ENCODE data around the gene UPF3B.
"Not testable (repeated sequence)": the region's sequence is repeated elsewhere in the genome, so short reads cannot be mapped to it uniquely, and the experiment has no call there.

UPF3B gene

GRCh38 chrX:119852382-119853353 is at the start of gene UPF3B:
Gene UPF3B, minus strand, starts transcription at chrX:119852963. Its CDS starts 35 bp downstream, at chrX:119852928.
- TF ChIP-seq CTCF (IDR thresholded peaks at IDR 0.05; ENCODE audit: low read depth, low read length, missing control alignments), result no peak
- peak; percentile 95 for DNase-seq (ENCODE audit: low read depth)

GRCh38 chrX:119900976-119901375 is 48.2 kb upstream of the UPF3B start:
- TF ChIP-seq CTCF (IDR thresholded peaks at IDR 0.05; ENCODE audit: low read depth, low read length, missing control alignments), result no peak
- no peak overlapping the region for H3K4me3 ChIP-seq (ENCODE audit: low read depth, low read length)

More at GRCh38 chrX:119852382-119853353, at the start of gene UPF3B:
- peak within 1 kb of the TSS; percentile 77 for H3K4me3 ChIP-seq (ENCODE audit: low read depth, low read length)

GRCh38 chrX:119899125-119899524 is 46.4 kb upstream of the UPF3B start:
- no peak for TF ChIP-seq CTCF (IDR thresholded peaks at IDR 0.05; ENCODE audit: low read depth, low read length, missing control alignments)
- H3K4me3 ChIP-seq (ENCODE audit: low read depth, low read length), result no peak overlapping the region
- no peak for DNase-seq (ENCODE audit: low read depth)

More at GRCh38 chrX:119900976-119901375, 48.2 kb upstream of the UPF3B start:
- no peak for DNase-seq (ENCODE audit: low read depth)

GRCh38 chrX:119895843-119896326 is 43.1 kb upstream of the UPF3B start, which contains the start of gene AKAP14:
Gene AKAP14, plus strand, starts transcription at chrX:119895893. Its CDS starts 7,331 bp downstream, at chrX:119903224.
- no peak for TF ChIP-seq CTCF (IDR thresholded peaks at IDR 0.05; ENCODE audit: low read depth, low read length, missing control alignments)
- DNase-seq (ENCODE audit: low read depth), result no peak
- H3K4me3 ChIP-seq (ENCODE audit: low read depth, low read length), result no peak within 1 kb of the TSS

- DNase-seq (ENCODE audit: low read depth); H3K4me3 ChIP-seq (ENCODE audit: low read depth, low read length): not testable (repeated sequence)
These were observed 39.4 kb upstream of the UPF3B start for GRCh38 chrX:119891961-119892692.

GRCh38 chrX:119890626-119891025 is 37.9 kb upstream of the UPF3B start:
- H3K4me3 ChIP-seq (ENCODE audit: low read depth, low read length); DNase-seq (ENCODE audit: low read depth): not testable (repeated sequence)

- peak overlapping the region; percentile 40 for H3K4me3 ChIP-seq (ENCODE audit: low read depth, low read length)
- TF ChIP-seq CTCF (IDR thresholded peaks at IDR 0.05; ENCODE audit: low read depth, low read length, missing control alignments), result peak; percentile 71
- peak; percentile 16 for DNase-seq (ENCODE audit: low read depth)
These were observed 35.1 kb upstream of the UPF3B start for GRCh38 chrX:119887721-119888425.
